ENCODE results near the gene STX1A. TPM values are rescaled to one million over a fixed set of nuclear protein-coding genes. Genes with fewer than 3 reads are reported as not detected.

Gene STX1A
- total RNA-seq, 1 donor = 27.9 TPM

DNA sequence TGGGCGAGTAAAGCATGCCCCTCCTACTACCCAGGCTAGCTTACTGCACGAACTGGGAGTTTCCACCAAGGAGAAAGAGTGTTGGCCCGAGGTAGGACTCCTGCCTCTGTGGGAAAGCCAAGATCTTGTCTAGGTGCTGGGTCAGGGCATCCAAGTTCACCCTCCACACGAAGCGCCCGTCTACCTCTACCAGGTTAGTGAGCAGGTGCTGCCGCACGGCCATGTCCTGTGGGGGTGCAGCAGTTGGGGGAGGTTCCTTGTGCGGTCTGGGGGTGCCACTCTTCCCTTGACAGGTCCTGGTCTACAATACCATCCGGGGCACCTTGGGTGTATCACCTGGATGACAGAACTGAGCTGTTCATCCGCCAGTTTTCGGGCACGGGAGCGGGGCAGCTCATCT, 17.4 kb upstream of the STX1A start:
- DNase-seq (ENCODE audit: low read depth) = no peak
- no peak overlapping the region for H3K4me3 ChIP-seq (ENCODE audit: low read depth, low read length)
- no peak for TF ChIP-seq CTCF (IDR thresholded peaks at IDR 0.05; ENCODE audit: insufficient read depth, low read length)

GRCh38 chr7:73735528-73735905, 16.0 kb upstream of the STX1A start:
- TF ChIP-seq CTCF (IDR thresholded peaks at IDR 0.05; ENCODE audit: insufficient read depth, low read length) = no peak
- no peak for DNase-seq (ENCODE audit: low read depth)
- H3K4me3 ChIP-seq (ENCODE audit: low read depth, low read length) = no peak overlapping the region

- peak; percentile 67 for DNase-seq (ENCODE audit: low read depth)
- no peak overlapping the region for H3K4me3 ChIP-seq (ENCODE audit: low read depth, low read length)
- peak; percentile 71 for TF ChIP-seq CTCF (IDR thresholded peaks at IDR 0.05; ENCODE audit: insufficient read depth, low read length)
These were observed 15.4 kb upstream of the STX1A start for GRCh38 chr7:73734619-73735527.

GRCh38 chr7:73732397-73732796, 12.9 kb upstream of the STX1A start:
- TF ChIP-seq CTCF (IDR thresholded peaks at IDR 0.05; ENCODE audit: insufficient read depth, low read length) = no peak
- H3K4me3 ChIP-seq (ENCODE audit: low read depth, low read length) = no peak overlapping the region
- DNase-seq (ENCODE audit: low read depth) = no peak

GRCh38 chr7:73730485-73730884, 11.0 kb upstream of the STX1A start:
- no peak for DNase-seq (ENCODE audit: low read depth)
- H3K4me3 ChIP-seq (ENCODE audit: low read depth, low read length) = no peak overlapping the region
- TF ChIP-seq CTCF (IDR thresholded peaks at IDR 0.05; ENCODE audit: insufficient read depth, low read length) = no peak

DNA sequence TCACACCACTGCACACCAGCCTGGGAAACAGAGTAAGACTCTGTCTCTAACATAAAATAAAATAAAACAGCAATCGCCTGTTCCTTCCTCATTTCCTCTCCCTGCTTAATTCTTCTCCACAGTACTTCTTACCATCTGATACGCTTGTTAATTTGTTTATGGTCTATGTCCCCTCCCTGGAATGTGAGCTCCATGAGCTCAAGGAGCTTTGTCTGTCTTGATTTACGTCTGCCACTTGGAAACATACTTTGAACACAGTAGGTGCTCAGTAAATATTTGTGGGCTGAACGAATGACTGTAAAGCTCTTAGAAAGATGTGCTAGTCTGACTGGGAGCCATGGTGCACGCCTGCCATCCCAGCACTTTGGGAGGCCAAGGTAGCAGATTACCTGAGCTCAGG, 9.1 kb upstream of the STX1A start:
- no peak for DNase-seq (ENCODE audit: low read depth)
- TF ChIP-seq CTCF (IDR thresholded peaks at IDR 0.05; ENCODE audit: insufficient read depth, low read length) = no peak
- H3K4me3 ChIP-seq (ENCODE audit: low read depth, low read length) = no peak overlapping the region

Measured in fibroblast of the aortic adventitia (primary cell).